ENCODE data around the gene TTC23.

TTC23 gene

GRCh38 chr15:99149366-99149765, 100.0 kb downstream of the TTC23 start:
- TF ChIP-seq, protein P1, sequence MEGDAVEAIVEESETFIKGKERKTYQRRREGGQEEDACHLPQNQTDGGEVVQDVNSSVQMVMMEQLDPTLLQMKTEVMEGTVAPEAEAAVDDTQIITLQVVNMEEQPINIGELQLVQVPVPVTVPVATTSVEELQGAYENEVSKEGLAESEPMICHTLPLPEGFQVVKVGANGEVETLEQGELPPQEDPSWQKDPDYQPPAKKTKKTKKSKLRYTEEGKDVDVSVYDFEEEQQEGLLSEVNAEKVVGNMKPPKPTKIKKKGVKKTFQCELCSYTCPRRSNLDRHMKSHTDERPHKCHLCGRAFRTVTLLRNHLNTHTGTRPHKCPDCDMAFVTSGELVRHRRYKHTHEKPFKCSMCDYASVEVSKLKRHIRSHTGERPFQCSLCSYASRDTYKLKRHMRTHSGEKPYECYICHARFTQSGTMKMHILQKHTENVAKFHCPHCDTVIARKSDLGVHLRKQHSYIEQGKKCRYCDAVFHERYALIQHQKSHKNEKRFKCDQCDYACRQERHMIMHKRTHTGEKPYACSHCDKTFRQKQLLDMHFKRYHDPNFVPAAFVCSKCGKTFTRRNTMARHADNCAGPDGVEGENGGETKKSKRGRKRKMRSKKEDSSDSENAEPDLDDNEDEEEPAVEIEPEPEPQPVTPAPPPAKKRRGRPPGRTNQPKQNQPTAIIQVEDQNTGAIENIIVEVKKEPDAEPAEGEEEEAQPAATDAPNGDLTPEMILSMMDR (IDR thresholded peaks at IDR 0.05; ENCODE audit: control insufficient read depth, insufficient read depth, low read depth, low read length, missing control alignments): no peak
- no peak overlapping the region for H3K4me3 ChIP-seq (ENCODE audit: control insufficient read depth, low read depth, low read length)
- DNase-seq (ENCODE audit: low read depth): no peak

GRCh38 chr15:99148851-99149276, 100.5 kb downstream of the TTC23 start:
- no peak for DNase-seq (ENCODE audit: low read depth)
- no peak overlapping the region for H3K4me3 ChIP-seq (ENCODE audit: control insufficient read depth, low read depth, low read length)
- TF ChIP-seq, protein P1 (IDR thresholded peaks at IDR 0.05; ENCODE audit: control insufficient read depth, insufficient read depth, low read depth, low read length, missing control alignments): no peak

DNA sequence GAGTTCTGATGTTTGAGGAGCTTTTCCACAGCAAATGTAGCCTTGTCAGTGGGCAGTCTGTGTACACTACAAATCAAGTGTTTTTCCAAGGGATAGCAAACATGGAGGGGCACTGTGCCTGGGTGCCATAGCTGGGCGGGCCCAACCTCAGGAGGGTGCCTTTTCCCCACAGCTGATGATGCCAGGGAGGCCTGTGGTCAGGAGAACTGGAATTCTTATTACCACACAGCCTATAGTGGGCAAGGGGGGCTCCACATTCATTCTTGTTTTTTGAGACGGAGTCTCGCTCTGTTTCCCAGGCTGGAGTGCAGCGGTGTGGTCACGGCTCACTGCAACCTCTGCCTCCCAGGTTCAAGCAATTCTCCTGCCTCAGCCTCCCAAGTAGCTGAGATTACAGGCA, 102.7 kb downstream of the TTC23 start:
- no peak overlapping the region for H3K4me3 ChIP-seq (ENCODE audit: control insufficient read depth, low read depth, low read length)
- TF ChIP-seq, protein P1 (IDR thresholded peaks at IDR 0.05; ENCODE audit: control insufficient read depth, insufficient read depth, low read depth, low read length, missing control alignments): no peak
- DNase-seq (ENCODE audit: low read depth): no peak

DNA sequence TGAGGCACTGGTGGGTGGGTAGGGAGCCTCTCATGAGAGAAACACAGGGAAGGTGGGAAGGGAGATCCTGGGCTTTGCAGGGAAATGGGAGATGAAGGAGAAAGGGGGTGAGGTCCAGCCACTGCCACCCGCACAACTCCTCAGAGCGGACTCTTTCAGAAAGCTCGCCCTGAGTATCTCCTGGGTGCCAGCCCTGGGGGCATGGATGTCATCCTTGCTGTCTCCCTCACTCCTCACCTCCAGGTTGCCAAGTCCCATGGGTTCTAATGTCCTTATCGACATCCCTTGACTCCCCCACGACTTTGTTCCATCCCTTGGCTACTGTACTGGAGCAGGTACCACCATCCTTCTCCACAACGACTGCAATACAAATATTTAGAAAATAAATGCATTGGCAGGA, 103.6 kb downstream of the TTC23 start:
- DNase-seq (ENCODE audit: low read depth): no peak
- H3K4me3 ChIP-seq (ENCODE audit: control insufficient read depth, low read depth, low read length): no peak overlapping the region
- TF ChIP-seq, protein P1 (IDR thresholded peaks at IDR 0.05; ENCODE audit: control insufficient read depth, insufficient read depth, low read depth, low read length, missing control alignments): no peak

DNA sequence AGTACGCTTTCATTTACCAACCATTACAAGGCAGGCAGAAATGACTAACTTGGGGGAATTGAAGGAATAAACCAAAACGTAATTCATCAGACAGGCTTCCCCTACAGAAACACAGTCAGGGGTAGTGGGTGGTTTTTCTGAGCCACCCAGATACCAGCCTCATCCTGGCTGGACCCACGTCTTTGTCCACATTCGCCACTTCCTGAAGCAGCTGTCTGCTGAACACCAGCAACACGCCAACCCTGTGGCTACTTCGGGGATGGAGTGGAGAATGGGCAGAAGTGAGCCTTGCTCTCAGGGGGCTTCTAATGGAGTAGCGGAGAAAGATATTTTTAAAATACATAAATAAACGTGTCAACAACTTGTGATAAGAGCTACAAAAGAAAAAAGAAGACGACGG, 104.4 kb downstream of the TTC23 start:
- DNase-seq (ENCODE audit: low read depth): no peak
- TF ChIP-seq, protein P1 (IDR thresholded peaks at IDR 0.05; ENCODE audit: control insufficient read depth, insufficient read depth, low read depth, low read length, missing control alignments): no peak
- no peak overlapping the region for H3K4me3 ChIP-seq (ENCODE audit: control insufficient read depth, low read depth, low read length)

- no peak overlapping the region for H3K4me3 ChIP-seq (ENCODE audit: control insufficient read depth, low read depth, low read length)
- TF ChIP-seq, protein P1 (IDR thresholded peaks at IDR 0.05; ENCODE audit: control insufficient read depth, insufficient read depth, low read depth, low read length, missing control alignments): no peak
- DNase-seq (ENCODE audit: low read depth): peak; percentile 37
Observed at GRCh38 chr15:99143655-99144610, 105.4 kb downstream of the TTC23 start.
